Astrocyte of the spinal cord (primary cell): ENCODE data around the gene ACAP3.
A peak's percentile ranks its signal among the peaks of the same experiment; 100 is the strongest.

ENCODE experiments used
- DNase-seq: peaks from one replicate; pipeline ENCODE4 v3.0.0; 2011; ENCODE audit warnings: low read depth, low spot score
- H3K4me3 ChIP-seq: 2 replicates; pipeline ENCODE4 v1.5.1; 2011; ENCODE audit warnings: low read depth, mild to moderate bottlenecking, low read length, moderate library complexity
- CTCF ChIP-seq: IDR thresholded peaks from 2 replicates; pipeline ENCODE4 v1.5.1; 2012; ENCODE audit warnings: low read depth, mild to moderate bottlenecking, low read length, inconsistent platforms
- in situ Hi-C: cut with HindIII; loops from 2 replicates; pipeline ENCODE4 v1.10.0; 2017; ENCODE audit warnings: low sequenced_read_pairs

Gene ACAP3

GRCh38 chr1:1330366-1331067, 22.8 kb upstream of the ACAP3 start:
- DNase-seq: no peak
- TF ChIP-seq CTCF: no peak
- H3K4me3 ChIP-seq: no peak overlapping the region
- in situ Hi-C loops: no loop called here

DNA sequence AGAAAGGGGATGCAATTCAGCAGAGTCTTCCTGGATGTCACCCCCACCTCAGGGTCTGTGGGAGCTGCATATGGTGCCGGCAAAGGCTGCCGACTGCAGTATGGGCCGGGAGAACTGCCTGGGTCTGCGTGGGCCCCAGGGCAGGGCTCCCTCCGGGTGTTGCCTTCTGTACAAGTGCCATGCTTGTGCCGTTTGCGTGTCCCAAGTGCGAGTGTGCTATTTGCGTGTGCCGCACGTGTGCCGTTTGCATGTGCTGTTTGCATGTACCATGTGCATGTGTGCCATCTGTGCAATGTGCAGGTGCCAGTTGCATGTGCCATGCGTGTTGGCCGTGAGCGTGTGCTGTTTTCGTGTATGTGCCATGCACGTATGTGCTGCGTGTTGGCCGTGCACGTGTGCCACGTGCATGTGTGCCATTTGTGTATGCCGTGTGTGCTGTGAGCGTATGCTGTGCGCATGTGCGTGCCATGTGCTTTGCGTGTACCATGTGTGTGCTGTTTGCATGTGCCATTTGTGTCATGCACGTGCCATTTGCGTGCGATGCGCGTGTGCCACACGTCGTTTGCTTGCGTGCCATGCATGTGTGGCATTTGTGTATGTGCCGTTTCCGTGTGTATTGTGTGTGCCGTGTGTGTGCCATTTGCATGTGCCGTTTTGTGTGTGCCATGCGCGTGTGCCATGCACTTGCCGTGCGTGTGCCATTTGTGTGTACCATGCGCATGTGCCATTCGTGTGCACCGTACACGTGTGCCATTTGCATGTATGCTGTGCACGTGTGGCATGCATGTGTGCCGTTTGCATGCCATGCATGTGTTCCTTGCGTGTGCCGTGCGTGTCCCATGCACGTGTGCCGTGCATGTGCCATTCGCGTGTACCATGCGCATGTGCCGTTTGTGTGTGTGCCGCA, 21.8 kb upstream of the ACAP3 start:
- no peak for DNase-seq
- in situ Hi-C loops: no loop called here
- H3K4me3 ChIP-seq: no peak overlapping the region
- TF ChIP-seq CTCF: no peak

- TF ChIP-seq CTCF: no peak
- H3K4me3 ChIP-seq: no peak overlapping the region
- no peak for DNase-seq
- in situ Hi-C loops: no loop called here
Measured at GRCh38 chr1:1328254-1328653, 20.5 kb upstream of the ACAP3 start.

GRCh38 chr1:1327291-1327690, 19.6 kb upstream of the ACAP3 start:
- no peak for DNase-seq
- in situ Hi-C loops: no loop called here
- no peak for TF ChIP-seq CTCF
- no peak overlapping the region for H3K4me3 ChIP-seq

GRCh38 chr1:1326075-1326605, 18.4 kb upstream of the ACAP3 start:
- no peak for TF ChIP-seq CTCF
- in situ Hi-C loops: no loop called here
- DNase-seq: no peak
- no peak overlapping the region for H3K4me3 ChIP-seq

- H3K4me3 ChIP-seq: peak overlapping the region; percentile 76
- no peak for DNase-seq
- TF ChIP-seq CTCF: no peak
- in situ Hi-C loops: no loop called here
Measured at GRCh38 chr1:1325288-1326074, 17.8 kb upstream of the ACAP3 start.
